Head of caudate nucleus (tissue), 42 donors: ENCODE data around the gene CCIN.
"Not testable (repeated sequence)": the region's sequence is repeated elsewhere in the genome, so short reads cannot be mapped to it uniquely, and the experiment has no call there.

ENCODE experiments used
- DNase-seq, 42 donors: peaks; one replicate each; pipeline versions ENCODE4 v3.0.0 to v3.0.0-alpha.2; 2020 to 2021; ENCODE audit warnings: mixed read lengths in 7 of 42
- intact Hi-C: fragments of 100-400 bp; cut with DNase I; formaldehyde crosslinking; loops from one replicate; pipeline ENCODE4 v1.15.0; 2022

Gene CCIN

DNA sequence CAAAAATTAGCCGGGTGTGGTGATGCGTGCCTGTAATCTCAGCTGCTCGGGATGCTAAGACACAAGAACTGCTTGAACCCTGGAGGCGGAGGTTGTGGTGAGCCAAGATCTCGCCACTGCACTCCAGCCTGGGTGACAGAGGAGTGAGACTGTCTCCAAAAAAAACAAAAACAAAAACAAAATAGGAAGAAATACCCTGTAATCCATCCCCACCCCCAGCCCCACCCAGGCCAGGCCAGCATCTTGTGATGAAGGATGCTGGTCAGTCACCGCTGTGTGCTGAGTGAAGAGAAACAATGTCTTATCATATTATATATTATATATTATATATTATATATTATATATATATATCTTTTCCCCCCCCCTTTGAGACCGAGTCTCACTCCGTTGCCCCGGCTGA lies 15.4 kb upstream of the CCIN start:
- DNase-seq: no peak
- intact Hi-C loops: no loop called here

DNA sequence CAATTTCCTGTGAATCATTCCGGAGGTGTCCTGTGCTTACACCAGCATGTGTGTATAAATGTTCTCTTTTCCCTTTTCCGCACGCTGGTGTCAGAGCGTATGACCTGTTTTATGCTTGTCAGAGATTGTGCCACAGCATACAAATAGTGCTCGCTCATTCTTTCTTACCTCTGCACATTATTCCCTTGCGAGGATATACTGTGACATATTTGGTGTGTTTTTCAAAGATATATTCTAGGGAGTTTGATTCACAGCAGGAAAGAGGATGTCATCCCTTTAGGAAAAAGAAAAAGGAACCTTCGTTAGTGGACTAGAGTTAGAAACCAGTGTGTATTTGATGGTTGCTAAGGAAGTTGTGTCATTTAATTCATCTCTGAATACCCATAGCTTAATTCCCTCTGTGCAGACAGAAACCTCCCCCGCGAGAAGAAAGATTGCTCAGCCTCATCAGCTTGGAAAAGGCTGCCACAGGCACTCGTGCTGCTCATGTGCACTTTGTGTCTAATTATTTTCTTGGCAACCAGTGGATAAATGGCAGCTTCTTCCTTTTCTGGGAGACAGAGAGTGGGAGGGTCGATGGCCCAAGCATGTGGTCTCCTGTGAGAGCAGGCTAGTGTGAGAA lies 14.7 kb upstream of the CCIN start:
- peak in 39 of 42 donors; percentile 31 to 87 (median 64) for DNase-seq
- intact Hi-C loops: no loop called here

DNA sequence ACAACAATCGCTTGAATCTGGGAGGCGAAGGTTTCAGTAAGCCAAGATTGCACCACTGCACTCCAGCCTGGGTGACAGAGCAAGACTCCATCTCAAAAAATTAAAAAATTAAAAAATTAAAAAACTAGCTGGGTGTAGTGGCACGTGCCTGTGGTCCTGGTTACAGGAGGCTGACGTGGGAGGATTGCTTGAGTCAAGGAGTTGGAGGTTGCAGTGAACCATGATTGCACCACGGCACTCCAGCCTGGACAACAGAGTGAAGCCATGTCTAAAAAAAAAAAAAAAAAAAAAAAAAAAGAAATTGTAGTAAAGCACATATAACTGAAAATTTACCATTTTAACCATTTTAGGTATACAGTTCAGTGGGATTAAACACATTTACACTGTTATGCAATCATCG lies 13.1 kb upstream of the CCIN start:
- DNase-seq: no peak
- intact Hi-C loops: no loop called here

DNA sequence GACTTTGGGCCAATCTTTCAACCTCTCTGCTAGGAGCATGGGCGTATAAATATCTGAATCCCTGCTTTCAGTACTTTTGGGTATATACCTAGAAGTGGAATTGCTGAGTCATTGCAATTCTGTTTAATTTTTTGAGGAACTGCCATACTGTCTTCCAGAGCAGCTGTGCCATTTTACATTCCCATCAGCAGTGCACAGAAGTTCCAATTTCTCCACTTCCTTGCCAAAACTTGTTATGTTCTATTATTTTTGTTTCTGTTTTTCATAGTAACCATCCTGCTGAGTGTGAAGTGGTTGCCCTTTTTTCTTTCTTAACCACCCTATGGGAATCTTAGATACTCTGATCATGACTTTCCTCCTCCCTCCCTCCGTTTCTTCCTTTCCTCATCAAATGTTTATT lies 11.1 kb upstream of the CCIN start:
- intact Hi-C loops: no loop called here
- DNase-seq: no peak

DNA sequence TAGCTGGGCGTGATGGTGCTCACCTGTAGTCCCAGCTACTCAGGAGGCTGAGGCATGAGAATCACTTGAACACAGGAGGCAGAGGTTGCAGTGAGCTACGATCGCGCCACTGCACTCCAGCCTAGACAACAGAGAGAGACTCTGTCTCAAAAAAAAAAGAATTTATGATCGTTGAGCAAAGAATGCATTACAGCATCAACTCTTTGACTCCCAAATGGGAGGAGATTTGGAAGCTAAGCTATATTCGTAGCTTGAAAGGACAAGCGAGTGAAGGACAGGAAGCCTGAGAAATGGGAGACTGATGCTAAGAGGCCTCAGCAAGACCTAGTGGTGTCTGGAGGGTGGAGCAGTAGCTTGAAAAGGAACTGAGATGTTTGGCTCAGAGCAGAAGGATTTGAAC lies 10.3 kb upstream of the CCIN start:
- DNase-seq: no peak
- intact Hi-C loops: no loop called here

DNA sequence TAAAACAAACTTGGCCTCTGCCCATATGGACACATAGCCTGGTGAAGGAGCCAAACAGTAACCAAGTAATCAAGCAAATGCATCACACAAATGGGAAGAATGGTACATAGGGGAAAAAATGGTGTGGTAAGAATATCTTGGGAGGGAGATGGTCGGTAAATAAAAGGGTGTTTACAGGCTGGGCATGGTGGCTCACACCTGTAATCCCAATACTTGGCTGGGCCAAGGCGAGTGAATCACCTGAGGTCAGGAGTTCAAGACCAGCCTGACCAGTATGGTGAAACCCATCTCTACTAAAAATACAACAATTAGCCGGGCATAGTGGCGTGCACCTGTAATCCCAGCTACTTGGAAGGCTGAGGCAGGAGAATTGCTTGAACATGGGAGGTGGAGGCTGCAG lies 9.7 kb upstream of the CCIN start:
- DNase-seq, intact Hi-C loops: not testable (repeated sequence)

DNA sequence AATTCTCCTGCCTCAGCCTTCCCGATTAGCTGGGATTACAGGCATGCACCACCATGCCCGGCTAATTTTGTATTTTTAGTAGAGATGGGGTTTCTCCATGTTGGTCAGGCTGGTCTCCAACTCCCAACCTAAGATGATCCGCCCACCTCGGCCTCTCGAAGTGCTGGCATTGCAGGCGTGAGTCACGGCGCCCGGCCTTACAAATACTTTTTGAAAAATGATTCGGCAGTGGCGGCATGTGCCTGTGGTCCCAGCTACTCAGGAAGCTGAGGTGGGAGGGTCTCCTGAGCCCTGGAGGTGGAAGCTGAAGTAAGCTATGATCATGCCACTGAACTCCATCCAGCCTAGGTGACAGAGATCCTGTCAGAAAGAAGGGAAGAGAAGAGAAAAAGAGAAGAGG lies 9.1 kb upstream of the CCIN start:
- intact Hi-C loops: loop anchor here (10.0 kb wide), 1 partner anchor 125 kb away; the partner anchor contains the start of gene RECK
- DNase-seq: not testable (repeated sequence)

DNA sequence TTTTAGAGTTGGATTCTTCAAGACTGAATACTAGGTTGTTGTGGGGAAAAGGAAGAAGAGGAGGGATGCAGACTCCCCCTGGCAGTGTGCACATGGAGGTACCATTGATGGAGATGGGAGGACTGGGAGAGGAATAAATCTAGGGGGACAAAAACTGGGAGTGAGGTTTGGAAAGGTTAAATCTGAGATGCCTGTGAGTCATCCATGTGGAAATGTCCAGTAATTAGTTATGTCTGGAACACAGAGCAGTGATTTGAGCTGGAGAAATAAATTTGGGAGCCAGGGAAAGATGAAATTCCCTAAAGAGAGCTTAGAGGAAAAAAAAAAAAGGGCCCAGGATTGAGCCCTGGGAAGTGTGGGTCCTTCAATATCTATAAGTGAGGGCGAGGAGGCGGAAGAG lies 8.0 kb upstream of the CCIN start:
- intact Hi-C loops: loop anchor here (10.0 kb wide), 1 partner anchor 126 kb away; the partner anchor contains the start of gene RECK
- no peak for DNase-seq

DNA sequence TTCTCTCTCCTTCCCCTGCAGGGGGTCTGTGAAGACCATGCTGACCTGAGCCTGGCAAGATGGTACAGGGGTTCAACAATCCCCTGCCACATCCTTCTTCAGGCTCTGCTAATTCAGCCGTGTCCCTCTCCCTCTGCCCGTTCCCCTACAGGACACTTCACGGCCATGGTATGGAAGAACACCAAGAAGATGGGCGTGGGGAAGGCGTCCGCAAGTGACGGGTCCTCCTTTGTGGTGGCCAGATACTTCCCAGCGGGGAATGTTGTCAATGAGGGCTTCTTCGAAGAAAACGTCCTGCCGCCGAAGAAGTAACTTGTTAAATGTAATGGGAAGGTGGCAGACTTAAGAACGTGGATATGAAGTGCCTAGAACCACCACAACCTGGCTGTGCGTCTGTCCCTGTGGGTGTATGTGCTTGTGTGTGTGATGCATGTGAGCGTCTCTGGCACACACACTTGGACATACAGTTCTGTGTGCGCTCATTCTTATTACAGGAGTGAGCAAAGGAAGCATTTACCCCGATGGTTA lies 6.9 kb upstream of the CCIN start:
- no peak for DNase-seq
- intact Hi-C loops: loop anchor here (10.0 kb wide), 1 partner anchor 127 kb away; the partner anchor contains the start of gene RECK

DNA sequence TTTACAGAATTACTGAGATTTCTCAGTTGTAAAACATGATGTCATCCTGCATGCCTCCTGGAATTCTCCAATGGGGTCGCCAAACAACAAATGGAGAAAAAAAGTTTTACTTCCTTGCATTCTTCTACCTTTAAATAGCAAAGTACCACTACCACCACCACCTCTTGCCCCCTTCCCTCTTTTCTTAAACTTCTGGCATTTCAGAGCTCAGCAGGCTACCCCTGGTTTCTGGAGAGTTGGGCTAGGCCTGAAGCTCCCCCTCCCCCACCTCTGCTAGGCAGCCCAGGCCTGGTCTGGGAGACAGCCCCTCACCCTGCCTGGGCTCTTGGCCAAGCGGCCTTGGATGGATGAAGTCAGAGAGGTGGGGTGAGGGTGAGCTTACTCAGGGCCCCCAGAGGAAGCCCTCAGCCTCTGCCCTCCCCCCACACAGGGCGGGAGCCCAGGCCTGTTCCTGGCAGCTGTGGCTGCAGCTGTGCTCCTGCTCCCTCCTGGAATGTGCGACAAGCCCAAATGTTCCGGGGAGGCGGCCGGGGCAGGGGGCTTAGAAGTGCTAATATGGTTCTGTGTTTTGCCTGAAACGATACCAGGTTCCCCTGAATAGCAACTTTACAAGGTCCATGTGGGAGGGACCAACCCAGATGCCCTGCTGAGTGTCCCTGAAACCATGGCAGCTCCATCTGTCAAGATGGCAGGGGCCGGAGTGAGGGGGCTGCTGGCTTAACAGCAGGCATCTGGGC lies 6.0 kb upstream of the CCIN start:
- intact Hi-C loops: loop anchor here (10.0 kb wide), 1 partner anchor 128 kb away; the partner anchor contains the start of gene RECK
- peak in 37 of 42 donors; percentile 15 to 84 (median 53) for DNase-seq

DNA sequence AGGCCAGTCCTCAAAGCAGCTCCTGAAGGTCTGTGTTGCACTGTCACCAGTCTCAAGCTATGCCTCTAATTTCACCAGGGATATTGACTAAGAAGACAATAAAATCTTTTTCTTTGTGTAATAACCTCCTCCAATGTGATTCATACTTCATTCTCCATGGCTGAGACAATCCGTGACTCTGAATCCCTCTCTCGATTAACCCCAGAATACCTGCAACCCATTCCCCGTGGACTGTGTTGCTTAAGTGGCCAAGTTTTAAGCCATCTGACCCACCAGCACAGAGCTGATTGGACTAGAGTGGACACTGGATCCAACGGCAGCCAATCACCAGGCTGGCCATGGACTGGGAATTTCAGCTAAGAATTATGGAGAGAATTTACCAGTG lies 5.4 kb upstream of the CCIN start:
- DNase-seq: no peak
- intact Hi-C loops: loop anchor here (10.0 kb wide), 1 partner anchor 129 kb away; the partner anchor contains the start of gene RECK

DNA sequence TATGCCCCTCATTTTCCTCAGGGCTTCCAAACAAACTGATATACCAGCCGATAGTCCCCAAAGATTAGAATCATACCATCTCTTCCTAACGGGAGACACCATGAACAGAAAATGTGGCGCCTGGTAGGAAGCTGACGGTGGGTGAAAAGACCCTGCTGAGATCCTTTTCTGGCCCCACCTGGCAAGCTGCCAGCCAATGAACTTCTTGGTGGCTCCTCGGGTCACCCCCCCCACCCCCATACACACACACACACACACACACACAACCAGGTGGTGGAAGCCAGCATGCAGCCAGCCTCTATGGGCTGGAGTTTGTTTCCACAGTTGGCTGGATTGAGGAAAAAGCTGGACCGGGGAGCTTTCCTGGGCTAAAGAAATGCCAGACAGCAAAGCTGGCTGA lies 4.8 kb upstream of the CCIN start:
- intact Hi-C loops: loop anchor here (10.0 kb wide), 1 partner anchor 130 kb away; the partner anchor contains the start of gene RECK

DNA sequence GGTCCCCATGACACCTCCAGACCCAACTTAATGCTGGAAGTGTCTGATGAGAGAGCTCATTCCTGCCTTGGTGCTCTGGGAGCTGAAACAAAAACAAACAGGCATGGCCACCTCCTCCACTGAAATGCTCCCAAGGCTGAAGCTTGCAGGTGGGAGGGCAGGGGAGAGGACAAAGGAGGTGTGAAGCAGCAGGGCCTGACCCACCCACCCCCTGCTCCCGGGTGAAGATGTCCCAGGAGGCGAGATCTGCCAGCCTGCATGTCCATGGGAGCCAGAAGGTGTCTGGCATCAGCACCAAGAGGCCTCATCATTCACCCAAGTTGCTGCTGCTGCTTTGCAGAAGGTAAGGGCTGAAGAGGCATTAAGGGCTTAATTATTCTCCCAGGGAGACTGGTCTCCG lies 4.2 kb upstream of the CCIN start:
- intact Hi-C loops: loop anchor here (10.0 kb wide), 1 partner anchor 130 kb away; the partner anchor contains the start of gene RECK
- no peak for DNase-seq

More for the DNA sequence above, 4.8 kb upstream of the CCIN start:
- DNase-seq: no peak

DNA sequence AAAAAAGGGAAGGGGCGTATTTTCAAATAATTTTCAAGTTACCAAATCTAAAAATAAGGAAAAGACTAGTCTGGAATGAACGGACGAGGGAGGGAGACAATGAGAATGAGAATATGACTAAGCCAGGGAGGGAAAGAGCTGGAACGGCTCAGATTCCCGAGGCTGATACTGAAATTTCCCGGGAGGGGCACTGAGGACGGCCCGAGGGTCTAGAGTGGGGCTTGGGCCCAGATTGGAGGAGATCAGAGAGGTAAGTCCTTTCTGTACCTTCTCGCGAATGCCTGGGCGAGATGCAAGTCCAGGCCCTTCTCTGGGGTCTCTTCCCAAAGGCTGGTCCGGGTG lies 3.4 kb upstream of the CCIN start:
- intact Hi-C loops: loop anchor here (1.0 to 10.0 kb wide), 2 partner anchors 62 to 131 kb away; partner anchors contain the start of gene RECK
- peak in 4 of 42 donors; percentile 21 to 55 (median 26) for DNase-seq

DNA sequence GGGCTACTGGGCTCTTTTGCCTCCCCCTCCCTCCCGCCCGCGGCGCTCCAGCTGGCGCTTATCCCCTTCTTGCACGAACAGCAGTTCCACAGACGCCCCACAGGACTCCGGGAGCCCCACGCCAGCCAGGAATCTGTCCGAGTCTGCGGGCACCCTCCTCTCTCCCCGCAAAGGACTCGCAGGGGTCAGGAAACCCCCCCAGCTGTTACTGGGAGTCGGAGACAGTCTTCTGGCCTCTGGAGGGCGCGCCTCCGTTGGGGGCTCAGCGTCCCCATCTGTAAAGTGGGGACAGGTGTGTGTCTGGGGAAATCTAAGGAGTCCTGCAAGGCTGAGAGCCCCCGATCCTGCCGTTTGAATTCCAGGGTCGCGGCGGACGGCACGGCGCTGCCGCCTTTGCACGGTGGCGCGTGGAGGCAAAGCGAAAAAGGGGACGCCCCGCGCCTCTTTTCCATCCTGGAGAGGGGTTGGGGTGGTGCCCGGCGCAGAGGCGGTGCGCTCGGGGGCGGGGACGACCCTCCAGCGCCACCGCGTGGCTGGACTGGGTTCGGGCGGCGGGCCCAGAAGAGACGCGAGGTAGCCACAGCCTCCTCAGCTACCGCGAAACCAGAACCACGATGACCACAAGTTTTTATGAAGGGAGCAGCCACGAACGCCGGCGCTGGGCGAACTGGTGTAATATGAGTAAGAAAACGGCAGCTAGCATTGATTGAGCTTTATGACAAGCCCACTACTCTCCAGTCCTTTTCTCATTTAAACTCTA lies 2.8 kb upstream of the CCIN start:
- peak; percentile 60 to 95 (median 87) for DNase-seq
- intact Hi-C loops: loop anchor here (1.0 to 10.0 kb wide), 2 partner anchors 63 to 132 kb away; partner anchors contain the start of gene RECK

DNA sequence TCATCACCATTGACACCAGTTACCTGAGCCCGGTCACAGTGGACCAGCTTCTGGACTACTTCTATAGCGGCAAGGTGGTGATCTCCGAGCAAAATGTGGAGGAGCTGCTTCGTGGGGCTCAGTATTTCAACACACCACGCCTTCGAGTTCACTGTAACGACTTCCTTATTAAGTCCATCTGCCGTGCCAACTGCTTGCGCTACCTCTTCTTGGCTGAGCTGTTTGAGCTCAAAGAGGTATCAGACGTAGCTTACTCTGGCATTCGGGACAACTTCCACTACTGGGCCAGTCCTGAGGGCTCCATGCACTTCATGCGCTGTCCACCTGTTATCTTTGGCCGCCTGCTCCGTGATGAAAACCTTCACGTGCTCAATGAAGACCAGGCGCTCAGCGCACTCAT lies 520 bp downstream of the CCIN start:
- DNase-seq: no peak
- intact Hi-C loops: loop anchor here (10.0 kb wide), 1 partner anchor 135 kb away; the partner anchor contains the start of gene RECK

DNA sequence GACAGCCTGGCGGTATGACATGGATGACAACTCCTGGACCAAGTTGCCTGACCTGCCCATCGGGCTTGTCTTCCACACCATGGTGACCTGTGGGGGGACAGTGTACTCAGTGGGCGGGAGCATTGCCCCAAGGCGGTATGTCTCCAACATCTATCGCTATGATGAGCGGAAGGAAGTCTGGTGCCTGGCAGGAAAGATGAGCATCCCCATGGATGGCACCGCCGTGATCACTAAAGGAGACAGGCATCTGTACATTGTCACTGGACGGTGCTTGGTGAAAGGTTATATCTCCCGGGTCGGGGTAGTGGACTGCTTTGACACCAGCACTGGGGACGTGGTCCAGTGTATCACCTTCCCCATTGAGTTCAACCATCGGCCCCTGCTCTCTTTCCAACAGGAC lies 1.3 kb downstream of the CCIN start:
- intact Hi-C loops: no loop called here
- DNase-seq: no peak

DNA sequence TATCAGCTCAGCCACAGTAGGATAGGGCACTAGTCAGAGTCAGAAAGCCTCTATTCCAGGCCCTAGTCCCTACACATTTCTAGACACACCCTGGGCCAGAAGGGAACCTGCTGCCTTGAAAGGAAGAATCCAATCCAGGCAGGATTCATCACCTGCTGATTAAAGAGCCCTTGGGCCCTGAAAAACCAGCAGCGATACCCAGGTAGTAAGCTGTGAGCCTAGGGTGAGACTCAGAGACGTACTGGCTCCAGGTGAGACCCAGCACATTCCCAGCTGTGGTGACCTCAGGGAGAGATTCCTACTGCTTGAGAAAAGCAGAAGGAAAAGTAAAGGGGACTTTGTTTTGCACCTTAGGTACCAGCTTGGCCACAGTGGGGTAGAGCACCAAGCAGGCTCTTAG lies 4.7 kb downstream of the CCIN start:
- intact Hi-C loops: no loop called here
- DNase-seq: no peak

DNA sequence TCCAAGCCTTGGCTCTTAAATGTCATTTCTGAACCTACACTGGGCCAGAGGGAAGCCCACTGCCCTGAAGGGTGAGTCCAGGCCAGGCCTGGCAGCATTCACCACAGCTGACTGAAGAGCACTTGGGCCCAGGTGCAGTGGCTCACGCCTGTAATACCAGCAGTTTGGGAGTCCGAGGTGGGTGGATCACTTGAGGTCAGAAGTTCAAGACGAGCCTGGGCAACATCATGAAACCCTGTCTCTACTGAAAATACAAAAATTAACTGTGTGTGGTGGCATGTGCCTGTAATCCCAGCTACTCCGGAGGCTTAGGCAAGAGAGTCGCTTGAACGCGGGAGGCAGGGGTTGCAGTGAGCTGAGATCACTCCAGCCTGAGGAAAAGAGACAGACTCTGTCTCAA lies 5.1 kb downstream of the CCIN start:
- intact Hi-C loops: no loop called here
- DNase-seq: peak in 1 of 42 donors; percentile 9
